ENCODE data around the gene BMF.

The BMF gene

GRCh38 chr15:40046721-40047414 is 61.8 kb downstream of the BMF start:
- DNase-seq: peak; percentile 22

GRCh38 chr15:40045572-40046217 is 63.0 kb downstream of the BMF start:
- DNase-seq: no peak

- DNase-seq: peak; percentile 90
These were observed 63.7 kb downstream of the BMF start for GRCh38 chr15:40044717-40045571.

GRCh38 chr15:40043927-40044716 is 64.6 kb downstream of the BMF start:
- no peak for DNase-seq

GRCh38 chr15:40042791-40043320 is 65.8 kb downstream of the BMF start:
- no peak for DNase-seq

GRCh38 chr15:40040770-40041169 is 67.9 kb downstream of the BMF start:
- no peak for DNase-seq

GRCh38 chr15:40040293-40040635 is 68.4 kb downstream of the BMF start:
- no peak for DNase-seq

- peak; percentile 93 for DNase-seq
These were observed 69.8 kb downstream of the BMF start, which contains the start of gene SRP14 for GRCh38 chr15:40038638-40039543. Gene SRP14, minus strand, starts transcription at chr15:40039181. Its CDS starts 65 bp downstream, at chr15:40039116.

GRCh38 chr15:40038275-40038637 is 70.4 kb downstream of the BMF start:
- no peak for DNase-seq
